ENCODE data around the gene TMEM44.

DNA sequence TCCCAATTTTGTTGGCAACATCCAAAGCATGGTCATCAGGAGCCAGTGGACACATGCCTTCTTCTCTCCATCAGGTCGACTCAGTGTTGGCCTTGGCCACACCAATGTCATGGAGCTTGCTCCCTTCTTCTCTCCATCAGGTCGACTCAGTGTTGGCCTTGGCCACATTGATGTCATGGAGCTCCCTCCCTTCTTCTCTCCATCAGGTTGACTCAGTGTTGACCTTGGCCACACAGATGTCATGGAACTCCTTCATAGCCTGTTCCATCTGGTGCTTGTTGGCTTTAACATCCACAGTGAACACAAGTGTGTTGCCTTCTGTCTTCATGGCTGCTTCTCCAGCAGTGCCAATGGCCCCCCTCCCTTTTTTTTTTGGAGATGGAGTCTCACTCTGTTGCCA, 70.2 kb downstream of the TMEM44 start:
- no peak for TF ChIP-seq CTCF (IDR thresholded peaks at IDR 0.05)
- no peak for TF ChIP-seq POLR2A (IDR thresholded peaks at IDR 0.05)
